GM12873 (cell line): ENCODE data around the gene TMEM164.

Experiments used
- CTCF ChIP-seq: IDR thresholded peaks from 2 replicates; pipeline ENCODE4 v1.5.1; 2012; ENCODE audit warnings: low read depth, mild to moderate bottlenecking, moderate library complexity, low read length, control low read depth; ENCODE audit not compliant: insufficient read depth; ENCODE audit errors: missing control alignments

Gene TMEM164

GRCh38 chrX:110114260-110114776, 111.4 kb downstream of the TMEM164 start:
- no peak for TF ChIP-seq CTCF

GRCh38 chrX:110116066-110116980, 113.4 kb downstream of the TMEM164 start:
- no peak for TF ChIP-seq CTCF

- TF ChIP-seq CTCF = no peak
Measured at GRCh38 chrX:110118530-110118929, 115.6 kb downstream of the TMEM164 start.

GRCh38 chrX:110119480-110119879, 116.6 kb downstream of the TMEM164 start:
- TF ChIP-seq CTCF = no peak

- no peak for TF ChIP-seq CTCF
Measured at GRCh38 chrX:110120025-110120424, 117.1 kb downstream of the TMEM164 start.

- TF ChIP-seq CTCF = no peak
Measured at GRCh38 chrX:110123331-110123782, 120.4 kb downstream of the TMEM164 start.

- TF ChIP-seq CTCF = peak; percentile 11
Measured at GRCh38 chrX:110125446-110126162, 122.7 kb downstream of the TMEM164 start.
